ENCODE results near the gene SORL1.

The SORL1 gene

GRCh38 chr11:121534131-121535093 is 82.3 kb downstream of the SORL1 start:
- TF ChIP-seq, protein P1, sequence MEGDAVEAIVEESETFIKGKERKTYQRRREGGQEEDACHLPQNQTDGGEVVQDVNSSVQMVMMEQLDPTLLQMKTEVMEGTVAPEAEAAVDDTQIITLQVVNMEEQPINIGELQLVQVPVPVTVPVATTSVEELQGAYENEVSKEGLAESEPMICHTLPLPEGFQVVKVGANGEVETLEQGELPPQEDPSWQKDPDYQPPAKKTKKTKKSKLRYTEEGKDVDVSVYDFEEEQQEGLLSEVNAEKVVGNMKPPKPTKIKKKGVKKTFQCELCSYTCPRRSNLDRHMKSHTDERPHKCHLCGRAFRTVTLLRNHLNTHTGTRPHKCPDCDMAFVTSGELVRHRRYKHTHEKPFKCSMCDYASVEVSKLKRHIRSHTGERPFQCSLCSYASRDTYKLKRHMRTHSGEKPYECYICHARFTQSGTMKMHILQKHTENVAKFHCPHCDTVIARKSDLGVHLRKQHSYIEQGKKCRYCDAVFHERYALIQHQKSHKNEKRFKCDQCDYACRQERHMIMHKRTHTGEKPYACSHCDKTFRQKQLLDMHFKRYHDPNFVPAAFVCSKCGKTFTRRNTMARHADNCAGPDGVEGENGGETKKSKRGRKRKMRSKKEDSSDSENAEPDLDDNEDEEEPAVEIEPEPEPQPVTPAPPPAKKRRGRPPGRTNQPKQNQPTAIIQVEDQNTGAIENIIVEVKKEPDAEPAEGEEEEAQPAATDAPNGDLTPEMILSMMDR (IDR thresholded peaks at IDR 0.05) = peak; percentile 50

GRCh38 chr11:121535129-121535796 is 83.1 kb downstream of the SORL1 start:
- TF ChIP-seq, protein P1 (IDR thresholded peaks at IDR 0.05) = no peak

DNA sequence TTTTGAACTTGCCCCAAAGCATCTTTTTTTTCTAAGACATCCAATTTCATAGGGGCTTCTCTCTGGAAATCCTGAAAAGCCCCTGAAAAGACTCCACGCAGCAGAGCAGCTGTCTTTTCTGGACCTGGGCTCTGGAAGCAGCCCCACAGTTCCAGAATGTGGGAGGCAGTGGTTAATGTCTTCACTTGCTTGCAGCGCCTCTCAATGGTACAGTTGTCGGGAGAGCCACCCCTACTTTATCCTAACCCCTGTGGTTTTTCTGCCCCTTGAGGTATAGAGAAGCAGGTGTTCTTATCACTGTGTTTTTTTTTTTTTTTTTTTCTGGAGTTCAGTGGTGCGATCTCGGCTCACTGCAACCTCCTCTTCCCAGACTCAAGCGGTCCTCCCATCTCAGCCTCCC is 84.0 kb downstream of the SORL1 start:
- TF ChIP-seq, protein P1 (IDR thresholded peaks at IDR 0.05) = no peak

DNA sequence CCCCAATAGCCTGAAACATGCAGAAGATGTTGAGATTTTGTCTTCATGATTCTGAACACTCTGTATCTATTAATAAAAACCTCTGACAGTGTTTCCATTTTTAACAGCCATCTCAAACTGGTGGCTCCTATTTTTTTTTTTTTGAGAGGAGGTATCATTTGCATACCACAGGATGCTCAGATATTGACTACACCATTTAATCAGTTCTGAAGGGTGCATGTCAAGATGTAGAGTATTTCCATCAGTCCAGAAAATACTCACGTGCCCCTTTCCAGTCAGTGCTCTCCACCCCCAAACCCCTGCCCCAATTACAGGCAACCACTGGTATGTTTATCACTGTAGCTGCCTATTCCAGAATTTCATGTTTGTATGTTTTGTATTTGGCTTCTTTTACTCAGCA is 85.9 kb downstream of the SORL1 start:
- TF ChIP-seq, protein P1 (IDR thresholded peaks at IDR 0.05) = no peak

- TF ChIP-seq, protein P1 (IDR thresholded peaks at IDR 0.05) = no peak
These were observed 86.9 kb downstream of the SORL1 start for GRCh38 chr11:121539000-121539399.

GRCh38 chr11:121540627-121541026 is 88.5 kb downstream of the SORL1 start:
- TF ChIP-seq, protein P1 (IDR thresholded peaks at IDR 0.05) = no peak

- TF ChIP-seq, protein P1 (IDR thresholded peaks at IDR 0.05) = no peak
These were observed 91.8 kb downstream of the SORL1 start for GRCh38 chr11:121543836-121544380.
